ENCODE measurements around the gene RIPK3. TPM values are rescaled to one million over a fixed set of nuclear protein-coding genes. Genes with fewer than 3 reads are reported as not detected.
"Not testable (repeated sequence)": the region's sequence is repeated elsewhere in the genome, so short reads cannot be mapped to it uniquely, and the experiment has no call there.

Gene RIPK3
- 1 to 10 TPM; 1.4 to 3.1 TPM for total RNA-seq
- polyA plus RNA-seq (ENCODE audit: insufficient read length in 2 of 2): 1 to 10 TPM; 1.4 to 2.0 TPM
- long read RNA-seq, donor 1, partial matches to known transcripts: 0 of 1 reads
- long read RNA-seq, donor 1, other reads (novel, unspliced or antisense): 0 of 1 reads
- long read RNA-seq, donor 2: 0 reads
- long read RNA-seq, donor 3: 0 reads
- long read RNA-seq, donor 4, partial matches to known transcripts: 0 of 1 reads
- long read RNA-seq, donor 4, other reads (novel, unspliced or antisense): 0 of 1 reads

- Histone ChIP-seq H3K27ac (ENCODE audit: low read depth, low read length) (no peak within 1 kb of the TSS), H3K4me3 (ENCODE audit: low read depth, low read length) (peak within 1 kb of the TSS; percentile 22), H3K4me1 (ENCODE audit: control insufficient read depth, insufficient read depth, low read length) (peaks cover 27% of the 10 kb centered on the region), H3K36me3 (ENCODE audit: control insufficient read depth, insufficient read depth, low read length) (no peaks in the 10 kb centered on the region), H3K27me3 (ENCODE audit: control insufficient read depth, insufficient read depth, low read length) (peaks cover 71% of the 10 kb centered on the region), H3K9me3 (ENCODE audit: control insufficient read depth, insufficient read depth, low read length) (no peaks in the 10 kb centered on the region)
- no peak for DNase-seq (ENCODE audit: low read depth in 4 of 6, low spot score in 6 of 6)
- WGBS (ENCODE audit: insufficient coverage): 6% methylated on average over 36 of the region's 51 CpGs
These were observed at the start of gene RIPK3 for GRCh38 chr14:24339284-24340151. Gene RIPK3, minus strand, starts transcription at chr14:24339991. Its CDS starts 165 bp downstream, at chr14:24339826.

DNA sequence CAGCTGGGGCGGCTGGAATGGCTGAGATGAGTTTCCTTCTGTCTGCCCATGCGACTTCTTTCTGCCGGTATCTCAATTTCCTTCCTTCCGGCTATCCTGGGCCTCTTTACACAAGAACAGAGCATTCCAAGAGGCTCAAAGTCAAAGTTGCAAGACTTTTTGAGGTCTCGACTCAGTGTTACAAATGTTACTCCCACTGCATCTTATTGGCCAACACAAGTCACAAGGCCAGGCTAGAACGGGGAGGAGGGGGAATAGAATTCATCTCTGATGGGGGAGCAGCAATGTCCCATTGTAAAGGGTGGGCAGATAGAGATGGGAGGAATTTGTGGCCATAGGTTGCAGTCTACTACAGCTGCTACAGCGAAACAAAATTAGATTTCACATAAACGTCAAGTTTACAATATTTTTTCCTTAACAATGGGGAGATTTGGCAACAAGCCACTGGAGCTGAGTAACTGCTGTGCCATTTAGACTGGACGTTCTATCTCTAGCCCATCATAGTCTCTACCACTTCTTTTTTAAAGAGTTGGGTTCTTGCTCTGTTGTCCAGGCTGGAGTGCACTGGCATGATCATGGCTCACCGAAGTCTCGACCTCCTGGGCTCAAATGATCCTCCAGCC, 49.5 kb upstream of the RIPK3 start:
- Histone ChIP-seq H3K9me3 (ENCODE audit: control insufficient read depth, insufficient read depth, low read length) (no peaks in the 10 kb centered on the region), H3K4me1 (ENCODE audit: control insufficient read depth, insufficient read depth, low read length) (no peaks in the 10 kb centered on the region), H3K27me3 (ENCODE audit: control insufficient read depth, insufficient read depth, low read length) (no peaks in the 10 kb centered on the region), H3K4me3 (ENCODE audit: low read depth, low read length) (no peak overlapping the region), H3K36me3 (ENCODE audit: control insufficient read depth, insufficient read depth, low read length) (no peaks in the 10 kb centered on the region), H3K27ac (ENCODE audit: low read depth, low read length) (no peak overlapping the region)
- WGBS (ENCODE audit: insufficient coverage): 70% methylated on average over 5 of the region's 11 CpGs
- DNase-seq (ENCODE audit: low read depth in 4 of 6, low spot score in 6 of 6): no peak

DNA sequence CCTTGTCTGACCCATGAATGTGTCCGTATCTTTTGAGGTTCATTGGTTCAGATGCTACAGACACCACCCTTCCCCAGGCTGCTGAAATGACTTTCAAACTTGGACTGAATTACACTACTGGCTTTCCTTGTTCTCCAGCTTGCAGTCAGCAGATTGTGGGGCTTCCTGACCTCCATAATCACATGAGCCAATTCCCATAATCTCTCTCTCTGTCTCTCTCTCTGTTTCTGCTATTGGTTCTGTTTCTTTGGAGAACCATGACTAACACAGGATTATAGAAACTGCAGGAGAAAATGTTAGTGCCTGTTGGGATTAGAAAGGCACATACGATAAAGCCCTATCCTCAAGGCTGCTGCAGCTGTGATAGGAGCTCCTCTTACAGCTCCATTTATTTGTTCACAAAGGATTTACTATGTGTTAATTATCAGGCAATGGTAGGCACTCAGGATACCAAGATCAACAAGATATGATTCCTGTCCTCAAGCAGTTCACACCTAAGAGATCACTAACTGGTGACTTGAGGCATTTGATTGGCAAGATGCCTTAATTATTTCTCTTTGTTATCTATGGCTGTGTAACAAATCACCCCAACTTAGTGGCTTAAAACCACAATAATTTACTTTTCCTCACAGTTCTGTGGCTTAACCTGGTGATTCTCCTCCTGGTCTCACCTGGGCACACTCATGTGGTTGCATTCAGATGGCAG, 48.8 kb upstream of the RIPK3 start:
- Histone ChIP-seq H3K4me3 (ENCODE audit: low read depth, low read length) (no peak overlapping the region), H3K9me3 (ENCODE audit: control insufficient read depth, insufficient read depth, low read length) (no peaks in the 10 kb centered on the region), H3K27me3 (ENCODE audit: control insufficient read depth, insufficient read depth, low read length) (no peaks in the 10 kb centered on the region), H3K27ac (ENCODE audit: low read depth, low read length) (no peak overlapping the region), H3K36me3 (ENCODE audit: control insufficient read depth, insufficient read depth, low read length) (no peaks in the 10 kb centered on the region), H3K4me1 (ENCODE audit: control insufficient read depth, insufficient read depth, low read length) (no peaks in the 10 kb centered on the region)
- no peak for DNase-seq (ENCODE audit: low read depth in 4 of 6, low spot score in 6 of 6)
- 33% methylated on average over 1 of the region's 2 CpGs for WGBS (ENCODE audit: insufficient coverage)

GRCh38 chr14:24387579-24387978, 47.8 kb upstream of the RIPK3 start:
- not testable (repeated sequence) for H3K27me3 ChIP-seq (ENCODE audit: control insufficient read depth, insufficient read depth, low read length); DNase-seq (ENCODE audit: low read depth in 4 of 6, low spot score in 6 of 6); H3K9me3 ChIP-seq (ENCODE audit: control insufficient read depth, insufficient read depth, low read length); H3K36me3 ChIP-seq (ENCODE audit: control insufficient read depth, insufficient read depth, low read length); H3K4me1 ChIP-seq (ENCODE audit: control insufficient read depth, insufficient read depth, low read length); H3K27ac ChIP-seq (ENCODE audit: low read depth, low read length); H3K4me3 ChIP-seq (ENCODE audit: low read depth, low read length)
- 57% methylated on average over 1 of the region's 5 CpGs for WGBS (ENCODE audit: insufficient coverage)

- no peak overlapping the region for H3K4me3 ChIP-seq (ENCODE audit: low read depth, low read length)
- no peak overlapping the region for H3K27ac ChIP-seq (ENCODE audit: low read depth, low read length)
- WGBS (ENCODE audit: insufficient coverage): no CpG with 5 or more reads among the region's 2 CpGs
- no peaks in the 10 kb centered on the region for H3K4me1 ChIP-seq (ENCODE audit: control insufficient read depth, insufficient read depth, low read length)
- H3K9me3 ChIP-seq (ENCODE audit: control insufficient read depth, insufficient read depth, low read length): no peaks in the 10 kb centered on the region
- no peaks in the 10 kb centered on the region for H3K27me3 ChIP-seq (ENCODE audit: control insufficient read depth, insufficient read depth, low read length)
- no peaks in the 10 kb centered on the region for H3K36me3 ChIP-seq (ENCODE audit: control insufficient read depth, insufficient read depth, low read length)
- no peak for DNase-seq (ENCODE audit: low read depth in 4 of 6, low spot score in 6 of 6)
These were observed 47.2 kb upstream of the RIPK3 start for GRCh38 chr14:24387009-24387345.

DNA sequence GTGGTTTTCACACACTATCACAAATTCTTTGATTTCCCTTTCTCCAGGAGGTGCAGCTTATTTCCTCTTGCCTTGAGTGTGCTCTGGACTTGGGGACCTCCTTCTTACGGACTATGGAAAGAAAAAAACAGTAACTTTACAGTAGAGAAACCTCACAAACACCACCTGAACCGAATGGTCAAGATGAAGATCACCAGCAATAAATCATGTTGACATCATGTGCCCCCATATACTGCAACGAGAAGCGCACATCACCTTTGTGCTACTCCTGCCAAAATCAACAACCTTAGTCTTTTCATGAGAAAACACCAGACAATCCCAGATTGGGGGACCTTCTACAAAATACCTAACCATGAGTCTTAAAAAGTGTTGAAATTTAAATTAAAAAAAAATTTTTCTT, 45.7 kb upstream of the RIPK3 start:
- 87% methylated on average over 2 of the region's 4 CpGs for WGBS (ENCODE audit: insufficient coverage)

GRCh38 chr14:24384169-24384568, 44.4 kb upstream of the RIPK3 start:
- H3K4me1 ChIP-seq (ENCODE audit: control insufficient read depth, insufficient read depth, low read length): no peaks in the 10 kb centered on the region
- no peak overlapping the region for H3K4me3 ChIP-seq (ENCODE audit: low read depth, low read length)
- no peaks in the 10 kb centered on the region for H3K36me3 ChIP-seq (ENCODE audit: control insufficient read depth, insufficient read depth, low read length)
- no peaks in the 10 kb centered on the region for H3K9me3 ChIP-seq (ENCODE audit: control insufficient read depth, insufficient read depth, low read length)
- H3K27ac ChIP-seq (ENCODE audit: low read depth, low read length): no peak overlapping the region
- 93% methylated on average over 4 of the region's 4 CpGs for WGBS (ENCODE audit: insufficient coverage)
- DNase-seq (ENCODE audit: low read depth in 4 of 6, low spot score in 6 of 6): no peak
- no peaks in the 10 kb centered on the region for H3K27me3 ChIP-seq (ENCODE audit: control insufficient read depth, insufficient read depth, low read length)

More for the DNA sequence above, 45.7 kb upstream of the RIPK3 start:
- no peak for DNase-seq (ENCODE audit: low read depth in 4 of 6, low spot score in 6 of 6)
- no peaks in the 10 kb centered on the region for H3K27me3 ChIP-seq (ENCODE audit: control insufficient read depth, insufficient read depth, low read length)
- no peaks in the 10 kb centered on the region for H3K4me1 ChIP-seq (ENCODE audit: control insufficient read depth, insufficient read depth, low read length)
- no peaks in the 10 kb centered on the region for H3K9me3 ChIP-seq (ENCODE audit: control insufficient read depth, insufficient read depth, low read length)
- H3K36me3 ChIP-seq (ENCODE audit: control insufficient read depth, insufficient read depth, low read length): no peaks in the 10 kb centered on the region
- no peak overlapping the region for H3K4me3 ChIP-seq (ENCODE audit: low read depth, low read length)
- no peak overlapping the region for H3K27ac ChIP-seq (ENCODE audit: low read depth, low read length)

DNA sequence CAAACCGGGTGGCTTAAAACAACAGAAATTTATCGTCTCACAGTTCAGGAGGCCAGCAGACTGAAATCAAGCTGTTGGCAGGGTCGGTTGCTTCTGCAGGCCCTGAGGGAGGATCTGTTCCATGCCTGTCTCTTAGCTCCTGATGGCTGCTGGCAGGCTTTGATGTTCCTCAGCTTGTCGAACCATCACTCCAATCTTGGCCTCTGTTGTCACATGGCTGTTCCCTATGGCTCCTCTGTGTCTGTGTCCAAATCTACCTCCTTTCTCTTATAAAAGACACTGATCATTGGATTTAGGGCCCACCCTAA, 42.2 kb upstream of the RIPK3 start:
- Histone ChIP-seq H3K27ac (ENCODE audit: low read depth, low read length) (no peak overlapping the region), H3K27me3 (ENCODE audit: control insufficient read depth, insufficient read depth, low read length) (no peaks in the 10 kb centered on the region), H3K4me3 (ENCODE audit: low read depth, low read length) (no peak overlapping the region), H3K9me3 (ENCODE audit: control insufficient read depth, insufficient read depth, low read length) (no peaks in the 10 kb centered on the region), H3K36me3 (ENCODE audit: control insufficient read depth, insufficient read depth, low read length) (peaks cover 5% of the 10 kb centered on the region), H3K4me1 (ENCODE audit: control insufficient read depth, insufficient read depth, low read length) (no peaks in the 10 kb centered on the region)
- no peak for DNase-seq (ENCODE audit: low read depth in 4 of 6, low spot score in 6 of 6)
- 80% methylated on average over 4 of the region's 4 CpGs for WGBS (ENCODE audit: insufficient coverage)

DNA sequence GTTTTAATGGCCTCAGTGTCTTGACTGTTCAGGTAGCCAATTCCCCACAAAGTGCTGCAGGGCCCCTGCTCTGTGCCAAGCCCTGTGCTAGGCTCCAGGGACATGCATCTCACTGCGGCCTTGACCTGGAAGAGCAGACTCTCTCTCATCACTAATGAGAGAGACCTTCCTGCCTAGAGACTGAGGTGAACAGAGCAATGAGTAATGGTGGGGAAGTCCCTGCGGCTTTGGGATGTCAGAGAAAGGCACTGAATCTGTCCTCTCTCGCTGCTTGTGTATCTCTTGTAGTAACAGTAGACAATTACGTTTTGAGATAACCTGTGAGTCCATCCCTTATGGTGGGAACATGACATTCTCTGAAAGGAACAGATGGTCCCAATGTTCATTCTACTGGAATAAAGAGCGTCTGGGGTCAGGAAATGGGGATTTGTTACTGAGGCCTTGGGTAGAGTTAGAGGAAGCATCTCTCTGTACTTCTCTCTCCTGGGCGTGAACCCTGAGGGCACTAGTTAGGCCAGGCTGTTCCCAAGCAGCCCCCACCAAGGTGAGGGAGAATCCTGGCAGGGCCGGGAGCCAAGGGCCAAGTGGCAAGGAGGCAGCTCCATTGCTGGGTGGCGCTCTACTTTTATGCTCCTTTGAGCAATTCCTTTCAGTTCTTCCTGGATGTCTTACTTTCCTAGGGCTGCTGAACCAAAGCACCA, 41.7 kb upstream of the RIPK3 start:
- H3K27ac ChIP-seq (ENCODE audit: low read depth, low read length): no peak overlapping the region
- peaks cover 5% of the 10 kb centered on the region for H3K36me3 ChIP-seq (ENCODE audit: control insufficient read depth, insufficient read depth, low read length)
- no peak overlapping the region for H3K4me3 ChIP-seq (ENCODE audit: low read depth, low read length)
- WGBS (ENCODE audit: insufficient coverage): 93% methylated on average over 7 of the region's 8 CpGs
- H3K27me3 ChIP-seq (ENCODE audit: control insufficient read depth, insufficient read depth, low read length): no peaks in the 10 kb centered on the region
- H3K4me1 ChIP-seq (ENCODE audit: control insufficient read depth, insufficient read depth, low read length): no peaks in the 10 kb centered on the region
- no peaks in the 10 kb centered on the region for H3K9me3 ChIP-seq (ENCODE audit: control insufficient read depth, insufficient read depth, low read length)
- DNase-seq (ENCODE audit: low read depth in 4 of 6, low spot score in 6 of 6): no peak
